HG03354 (cell line): ENCODE results near the gene RGS9.
"Not testable (repeated sequence)": the region's sequence is repeated elsewhere in the genome, so short reads cannot be mapped to it uniquely, and the experiment has no call there.

Experiments used
- ATAC-seq: cut with Tn5 transposase; IDR thresholded peaks from one replicate; pipeline ENCODE4 v1.9.1; 2021; ENCODE audit warnings: mild to moderate bottlenecking; ENCODE audit not compliant: unreplicated experiment, poor library complexity, severe bottlenecking

The RGS9 gene

GRCh38 chr17:65198653-65199382 is 61.6 kb downstream of the RGS9 start:
- no peak for ATAC-seq

GRCh38 chr17:65201331-65201730 is 64.2 kb downstream of the RGS9 start:
- no peak for ATAC-seq

- no peak for ATAC-seq
These were observed 65.8 kb downstream of the RGS9 start for GRCh38 chr17:65202844-65203571.

GRCh38 chr17:65204001-65204400 is 66.8 kb downstream of the RGS9 start:
- no peak for ATAC-seq

- ATAC-seq = no peak
These were observed 68.5 kb downstream of the RGS9 start for GRCh38 chr17:65205655-65206054.

GRCh38 chr17:65207448-65207847 is 70.3 kb downstream of the RGS9 start:
- ATAC-seq = not testable (repeated sequence)

- ATAC-seq = no peak
These were observed 71.5 kb downstream of the RGS9 start for GRCh38 chr17:65208717-65209116.

GRCh38 chr17:65218261-65218660 is 81.1 kb downstream of the RGS9 start:
- no peak for ATAC-seq

GRCh38 chr17:65219124-65219523 is 82.0 kb downstream of the RGS9 start:
- no peak for ATAC-seq

GRCh38 chr17:65219707-65220106 is 82.5 kb downstream of the RGS9 start:
- no peak for ATAC-seq

- no peak for ATAC-seq
These were observed 83.6 kb downstream of the RGS9 start for GRCh38 chr17:65220732-65221131.

GRCh38 chr17:65222214-65222738 is 85.1 kb downstream of the RGS9 start:
- ATAC-seq = no peak

GRCh38 chr17:65225061-65225460 is 87.9 kb downstream of the RGS9 start:
- ATAC-seq = no peak

GRCh38 chr17:65226227-65226626 is 89.1 kb downstream of the RGS9 start:
- ATAC-seq = no peak

- ATAC-seq = no peak
These were observed 90.5 kb downstream of the RGS9 start for GRCh38 chr17:65227637-65228036.

GRCh38 chr17:65228287-65228686 is 91.1 kb downstream of the RGS9 start:
- no peak for ATAC-seq

- peak; percentile 63 for ATAC-seq
These were observed 91.8 kb downstream of the RGS9 start for GRCh38 chr17:65228734-65229620.

- no peak for ATAC-seq
These were observed 92.4 kb downstream of the RGS9 start for GRCh38 chr17:65229621-65229995.

- no peak for ATAC-seq
These were observed 92.9 kb downstream of the RGS9 start for GRCh38 chr17:65230040-65230439.

- no peak for ATAC-seq
These were observed 93.9 kb downstream of the RGS9 start for GRCh38 chr17:65231086-65231485.
